ENCODE measurements around the gene SEMA5B.

SEMA5B gene

DNA sequence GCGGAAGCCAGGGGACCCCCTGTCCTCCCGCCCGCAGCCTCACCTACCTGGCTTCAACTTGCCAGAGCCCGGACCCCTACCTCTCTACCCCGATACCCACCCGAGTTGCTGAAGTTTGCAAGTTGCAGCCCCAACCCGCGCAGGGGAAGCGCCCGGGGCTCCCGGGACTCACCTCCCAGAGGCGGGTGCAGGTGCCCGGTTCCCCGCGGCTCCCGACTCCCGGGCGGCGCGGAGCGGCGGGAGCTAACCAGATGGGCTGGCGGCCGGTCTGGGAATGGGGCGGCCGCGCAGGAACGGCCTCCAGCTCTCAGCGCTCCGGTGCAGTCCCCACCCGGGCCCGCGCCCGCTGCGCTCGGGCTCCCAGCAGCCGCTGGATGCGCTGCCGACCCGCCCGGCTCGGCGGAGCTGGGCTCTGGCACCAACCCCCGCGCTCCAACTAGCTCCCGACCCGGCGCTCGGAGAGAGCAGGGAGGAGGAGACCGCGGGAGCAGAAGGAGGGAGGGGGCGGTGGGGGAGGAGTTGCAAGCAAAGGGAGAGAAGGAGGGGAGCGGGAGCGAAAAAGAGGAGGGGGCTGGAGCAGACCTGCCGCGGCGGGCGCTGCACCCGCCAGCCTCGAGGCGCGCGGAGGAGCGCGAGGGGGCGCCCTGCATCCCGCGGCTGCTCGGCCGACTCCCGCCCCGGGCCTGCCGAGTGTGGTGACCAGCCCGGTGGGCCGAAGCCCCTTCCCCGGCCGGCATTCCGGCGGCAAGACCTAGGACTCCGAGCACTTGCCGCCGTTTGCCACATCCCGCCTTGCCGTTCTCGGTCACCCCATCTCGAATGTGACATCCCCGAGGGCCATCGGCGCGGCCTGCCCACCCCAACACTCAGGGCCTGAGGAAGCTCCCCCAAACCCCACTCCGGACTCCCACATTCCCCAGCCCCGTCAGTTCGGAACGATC, at the start of gene SEMA5B:
TSS of gene SEMA5B (minus strand) at position 472 of the 941 bp plus-strand sequence. CDS start 66,500 bp downstream, outside the sequence.
- no peak for DNase-seq (ENCODE audit: low spot score)

DNA sequence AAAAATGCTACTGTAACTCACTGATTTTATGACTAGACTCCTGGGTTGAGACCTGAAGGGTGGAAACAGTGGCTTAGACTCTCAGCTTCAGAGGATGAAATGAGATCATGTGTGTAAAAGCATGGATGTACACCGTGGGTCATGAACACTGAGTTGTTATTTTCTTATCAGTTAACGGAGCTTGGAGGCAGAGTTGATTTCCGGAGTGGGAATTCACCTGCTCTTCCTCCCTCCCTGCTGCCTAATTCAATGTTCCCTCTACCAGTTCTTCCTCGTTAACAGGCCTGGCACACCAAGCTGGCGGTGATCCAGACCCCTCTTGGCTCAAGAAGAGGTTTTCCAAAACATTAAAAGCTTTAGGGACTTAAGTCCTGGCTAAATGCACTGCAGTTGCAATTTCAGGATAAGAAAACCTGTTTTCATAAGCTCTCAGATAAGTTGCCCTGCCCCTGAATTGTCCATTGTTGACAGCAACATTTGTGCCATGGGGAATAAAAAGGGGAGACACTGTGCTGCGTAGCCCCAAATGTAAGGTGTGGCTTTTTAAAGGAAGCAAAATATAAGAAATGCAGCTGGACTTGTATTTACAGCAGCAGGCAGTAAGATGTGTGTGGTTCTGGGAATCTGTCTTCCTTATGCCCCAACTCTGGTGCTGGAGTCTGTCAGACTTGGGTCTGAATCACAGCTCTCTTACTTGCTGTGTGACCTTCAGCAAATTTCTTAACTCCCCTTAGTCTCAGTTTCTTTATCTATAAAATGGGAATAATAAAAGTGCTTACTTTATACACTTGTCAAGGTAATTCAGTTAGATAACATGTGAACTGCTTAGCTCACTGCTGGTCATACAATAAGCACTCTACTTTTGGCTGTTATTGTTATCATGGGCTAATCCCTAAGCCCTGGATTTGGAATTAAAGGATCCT, 49.2 kb upstream of the SEMA5B start:
- no peak for DNase-seq (ENCODE audit: low spot score)

DNA sequence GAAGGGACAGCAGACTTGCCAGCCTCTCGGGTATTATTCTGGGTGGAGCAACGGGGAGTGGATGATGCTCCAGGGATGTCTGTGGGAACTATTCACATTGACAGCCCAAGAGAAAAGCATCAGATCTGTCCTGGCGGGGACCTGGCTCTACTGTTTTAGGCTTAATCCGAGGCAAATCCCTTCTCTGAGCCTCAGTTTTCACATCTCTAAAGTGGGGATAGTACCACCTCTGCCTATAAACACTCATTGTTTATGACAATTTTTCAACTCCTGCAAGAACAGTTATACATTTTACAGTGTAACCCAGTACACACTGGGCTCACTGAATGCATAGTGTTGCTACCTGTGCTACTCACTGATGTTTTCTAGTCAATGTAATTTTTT, 48.5 kb upstream of the SEMA5B start:
- no peak for DNase-seq (ENCODE audit: low spot score)

- no peak for DNase-seq (ENCODE audit: low spot score)
These were observed 47.8 kb upstream of the SEMA5B start for GRCh38 chr3:123075359-123075758.

GRCh38 chr3:123072564-123072963, 45.0 kb upstream of the SEMA5B start:
- DNase-seq (ENCODE audit: low spot score) = no peak

DNA sequence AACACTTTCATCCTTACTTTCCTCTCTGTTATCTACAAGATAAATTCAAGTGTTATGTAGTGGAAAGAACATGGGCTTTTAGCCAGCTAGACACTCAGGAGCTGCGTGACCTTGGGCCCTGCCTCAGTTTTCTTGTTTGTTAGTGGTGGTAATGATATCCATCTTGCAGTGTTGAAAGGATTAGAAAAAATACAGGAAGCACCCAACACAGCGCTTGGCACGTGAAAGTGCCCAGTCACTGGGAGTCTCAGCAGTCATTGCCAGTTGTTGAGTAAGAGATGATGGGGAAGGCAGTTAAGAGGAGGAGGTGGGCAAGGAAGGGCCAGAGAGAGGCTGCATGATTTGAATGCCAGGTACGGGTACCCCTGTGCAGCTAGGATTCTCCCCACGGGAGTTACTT, 44.6 kb upstream of the SEMA5B start:
- no peak for DNase-seq (ENCODE audit: low spot score)

GRCh38 chr3:123071581-123071980, 44.0 kb upstream of the SEMA5B start:
- no peak for DNase-seq (ENCODE audit: low spot score)

- DNase-seq (ENCODE audit: low spot score) = no peak
These were observed 43.6 kb upstream of the SEMA5B start for GRCh38 chr3:123071146-123071545.

DNA sequence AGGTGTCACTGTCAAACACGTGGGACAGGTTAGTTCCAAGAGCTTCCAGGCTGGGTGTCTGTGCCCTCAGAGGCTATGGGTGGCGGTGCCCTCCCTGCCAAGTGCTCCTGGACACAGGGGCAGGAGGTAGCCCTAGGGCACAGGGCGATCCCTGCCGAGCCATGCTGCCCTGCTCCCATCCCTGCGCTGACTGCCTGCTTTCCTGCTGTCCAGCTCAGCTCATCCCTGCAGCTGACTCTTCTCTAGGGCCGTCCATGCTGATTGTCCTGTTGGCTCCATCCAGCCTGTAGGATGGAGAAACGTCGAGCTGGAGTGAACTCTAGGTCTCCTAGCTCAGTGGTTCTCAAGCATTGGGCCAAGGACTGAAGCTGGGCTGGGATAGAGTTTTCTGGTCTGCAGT, 42.9 kb upstream of the SEMA5B start:
- no peak for DNase-seq (ENCODE audit: low spot score)

- DNase-seq (ENCODE audit: low spot score) = no peak
These were observed 41.2 kb upstream of the SEMA5B start for GRCh38 chr3:123068601-123069381.

GRCh38 chr3:123067689-123068600, 40.4 kb upstream of the SEMA5B start:
- DNase-seq (ENCODE audit: low spot score) = peak; percentile 9

GRCh38 chr3:123066896-123067688, 39.5 kb upstream of the SEMA5B start, which contains the start of gene PDIA5:
Gene PDIA5, plus strand, starts transcription at chr3:123067025. Its CDS starts 140 bp downstream, at chr3:123067165.
- peak; percentile 53 for DNase-seq (ENCODE audit: low spot score)

DNA sequence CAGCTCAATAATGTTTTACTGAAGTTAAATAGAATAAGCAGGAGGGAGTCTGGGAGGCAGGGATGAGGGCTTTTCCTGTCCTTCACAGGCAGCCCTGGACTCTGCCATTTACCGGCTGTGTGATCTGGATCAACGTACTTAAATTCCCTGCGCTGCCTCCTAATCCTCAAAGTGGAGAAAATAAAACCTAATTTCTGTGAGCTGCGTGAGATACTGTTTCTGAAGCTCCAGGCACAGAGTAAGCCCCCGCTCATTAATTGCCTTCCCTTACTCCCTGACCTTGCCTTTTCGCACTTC, 39.0 kb upstream of the SEMA5B start:
- DNase-seq (ENCODE audit: low spot score) = no peak

DNA sequence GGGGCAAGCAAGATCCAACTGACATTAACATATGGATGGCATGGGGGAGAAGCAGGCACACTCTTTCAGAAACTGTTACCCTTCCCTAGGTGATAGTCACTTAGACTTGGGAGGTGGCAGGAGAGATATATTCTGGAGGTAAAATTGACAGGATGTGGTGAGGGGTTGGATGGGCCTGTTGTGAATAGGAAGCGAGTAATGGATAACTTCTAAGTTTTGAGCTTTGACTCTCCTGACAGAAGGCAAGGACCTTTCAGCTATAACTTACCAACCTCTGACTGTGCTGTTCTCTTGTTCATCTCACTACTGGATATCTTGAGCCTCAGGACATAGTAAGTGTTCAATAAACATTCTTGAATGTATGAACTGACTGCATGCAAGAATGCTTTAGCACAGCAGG, 37.4 kb upstream of the SEMA5B start:
- DNase-seq (ENCODE audit: low spot score) = no peak

GRCh38 chr3:123064506-123064905, 36.9 kb upstream of the SEMA5B start:
- DNase-seq (ENCODE audit: low spot score) = no peak

- no peak for DNase-seq (ENCODE audit: low spot score)
These were observed 35.5 kb upstream of the SEMA5B start for GRCh38 chr3:123063034-123063433.

DNA sequence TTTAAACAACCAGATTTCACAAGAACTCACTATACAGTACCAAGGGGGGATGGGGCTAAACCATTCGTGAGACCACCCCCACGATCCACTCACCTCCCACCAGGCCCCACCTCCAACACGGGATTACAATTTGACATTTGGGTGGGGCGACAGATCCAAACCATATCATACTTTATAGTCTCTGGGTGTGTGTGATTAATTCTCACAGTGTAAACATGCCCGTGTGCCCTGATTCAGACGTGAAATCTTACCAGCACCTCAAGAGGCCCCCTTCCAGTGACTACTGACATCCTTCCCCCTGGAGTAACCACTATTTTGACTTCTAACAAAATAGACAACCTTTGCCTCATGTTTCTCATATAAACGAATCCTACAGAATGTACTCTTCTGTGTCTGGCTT, 34.3 kb upstream of the SEMA5B start:
- no peak for DNase-seq (ENCODE audit: low spot score)

GRCh38 chr3:123060054-123060453, 32.5 kb upstream of the SEMA5B start:
- DNase-seq (ENCODE audit: low spot score) = no peak

DNA sequence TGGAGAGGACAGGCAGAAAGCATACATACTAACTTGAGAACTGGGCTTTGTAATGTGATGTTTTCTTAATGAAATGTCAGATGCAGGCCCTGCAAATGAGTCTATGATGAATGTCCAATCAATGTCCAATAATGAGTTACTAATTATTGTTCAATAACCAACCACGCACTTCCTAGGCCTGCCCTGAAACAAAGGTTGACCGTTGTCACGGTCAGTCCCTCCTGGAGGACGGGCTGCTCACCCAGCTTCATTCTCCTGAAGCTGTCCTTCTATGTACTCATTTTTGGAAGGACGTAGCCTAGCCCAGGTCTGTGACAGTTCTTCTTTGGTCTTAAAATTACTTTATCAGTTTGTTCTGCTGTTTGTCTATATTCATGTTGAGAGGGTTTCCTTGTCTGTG, 30.9 kb upstream of the SEMA5B start:
- no peak for DNase-seq (ENCODE audit: low spot score)

DNA sequence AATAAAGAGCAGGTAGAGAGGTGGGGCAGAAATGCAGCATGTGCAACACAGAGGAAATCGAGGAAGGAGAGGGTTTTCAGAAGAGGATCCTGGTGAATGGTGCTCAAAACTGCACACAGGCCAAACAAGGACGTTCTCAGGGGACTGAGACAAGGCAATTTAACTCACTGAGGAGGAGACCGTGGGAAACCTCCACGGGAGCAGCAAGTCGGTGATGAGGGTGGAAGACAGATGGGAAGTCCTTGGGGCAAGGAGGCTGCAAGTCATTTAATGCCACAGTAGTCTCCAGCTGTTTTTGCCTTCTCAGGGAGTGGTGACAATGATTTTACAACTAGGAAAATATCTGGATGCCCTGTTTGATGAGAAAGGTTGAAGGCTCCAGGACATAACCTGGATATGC, 27.8 kb upstream of the SEMA5B start:
- no peak for DNase-seq (ENCODE audit: low spot score)

Measured in CD4-positive, alpha-beta T cell treated with Interleukin-6 at 100 ng/mL for 8 hours (primary cell).